ENCODE data around the gene TSNAXIP1. TPM values are rescaled to one million over a fixed set of nuclear protein-coding genes. Genes with fewer than 3 reads are reported as not detected.

Gene TSNAXIP1
- total and polyA plus RNA-seq, 10 of the 15 experiments (the other 5 are each of a cell fraction or from before 2014, with no cell fraction given) = 0.09 to 0.63 (median 0.37) TPM; not detected in 1

GRCh38 chr16:67806428-67807147 lies at the start of gene TSNAXIP1, which contains the start of gene RANBP10 (continued):
- TF ChIP-seq, protein P1, sequence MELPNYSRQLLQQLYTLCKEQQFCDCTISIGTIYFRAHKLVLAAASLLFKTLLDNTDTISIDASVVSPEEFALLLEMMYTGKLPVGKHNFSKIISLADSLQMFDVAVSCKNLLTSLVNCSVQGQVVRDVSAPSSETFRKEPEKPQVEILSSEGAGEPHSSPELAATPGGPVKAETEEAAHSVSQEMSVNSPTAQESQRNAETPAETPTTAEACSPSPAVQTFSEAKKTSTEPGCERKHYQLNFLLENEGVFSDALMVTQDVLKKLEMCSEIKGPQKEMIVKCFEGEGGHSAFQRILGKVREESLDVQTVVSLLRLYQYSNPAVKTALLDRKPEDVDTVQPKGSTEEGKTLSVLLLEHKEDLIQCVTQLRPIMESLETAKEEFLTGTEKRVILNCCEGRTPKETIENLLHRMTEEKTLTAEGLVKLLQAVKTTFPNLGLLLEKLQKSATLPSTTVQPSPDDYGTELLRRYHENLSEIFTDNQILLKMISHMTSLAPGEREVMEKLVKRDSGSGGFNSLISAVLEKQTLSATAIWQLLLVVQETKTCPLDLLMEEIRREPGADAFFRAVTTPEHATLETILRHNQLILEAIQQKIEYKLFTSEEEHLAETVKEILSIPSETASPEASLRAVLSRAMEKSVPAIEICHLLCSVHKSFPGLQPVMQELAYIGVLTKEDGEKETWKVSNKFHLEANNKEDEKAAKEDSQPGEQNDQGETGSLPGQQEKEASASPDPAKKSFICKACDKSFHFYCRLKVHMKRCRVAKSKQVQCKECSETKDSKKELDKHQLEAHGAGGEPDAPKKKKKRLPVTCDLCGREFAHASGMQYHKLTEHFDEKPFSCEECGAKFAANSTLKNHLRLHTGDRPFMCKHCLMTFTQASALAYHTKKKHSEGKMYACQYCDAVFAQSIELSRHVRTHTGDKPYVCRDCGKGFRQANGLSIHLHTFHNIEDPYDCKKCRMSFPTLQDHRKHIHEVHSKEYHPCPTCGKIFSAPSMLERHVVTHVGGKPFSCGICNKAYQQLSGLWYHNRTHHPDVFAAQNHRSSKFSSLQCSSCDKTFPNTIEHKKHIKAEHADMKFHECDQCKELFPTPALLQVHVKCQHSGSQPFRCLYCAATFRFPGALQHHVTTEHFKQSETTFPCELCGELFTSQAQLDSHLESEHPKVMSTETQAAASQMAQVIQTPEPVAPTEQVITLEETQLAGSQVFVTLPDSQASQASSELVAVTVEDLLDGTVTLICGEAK (IDR thresholded peaks at IDR 0.05; ENCODE audit: borderline replicate concordance) = peak; percentile 80; the same call in 1 of the 2 replicates
- TF ChIP-seq, protein P2, sequence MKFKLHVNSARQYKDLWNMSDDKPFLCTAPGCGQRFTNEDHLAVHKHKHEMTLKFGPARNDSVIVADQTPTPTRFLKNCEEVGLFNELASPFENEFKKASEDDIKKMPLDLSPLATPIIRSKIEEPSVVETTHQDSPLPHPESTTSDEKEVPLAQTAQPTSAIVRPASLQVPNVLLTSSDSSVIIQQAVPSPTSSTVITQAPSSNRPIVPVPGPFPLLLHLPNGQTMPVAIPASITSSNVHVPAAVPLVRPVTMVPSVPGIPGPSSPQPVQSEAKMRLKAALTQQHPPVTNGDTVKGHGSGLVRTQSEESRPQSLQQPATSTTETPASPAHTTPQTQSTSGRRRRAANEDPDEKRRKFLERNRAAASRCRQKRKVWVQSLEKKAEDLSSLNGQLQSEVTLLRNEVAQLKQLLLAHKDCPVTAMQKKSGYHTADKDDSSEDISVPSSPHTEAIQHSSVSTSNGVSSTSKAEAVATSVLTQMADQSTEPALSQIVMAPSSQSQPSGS (IDR thresholded peaks at IDR 0.05; ENCODE audit: low read length) = no peak
- TF ChIP-seq BMI1 (IDR thresholded peaks at IDR 0.05; ENCODE audit: borderline replicate concordance) (peak; percentile 97), FOXK2 (IDR thresholded peaks at IDR 0.05) (no peak), PML (IDR thresholded peaks at IDR 0.05; ENCODE audit: low read length) (no peak), RCOR1 (conservative IDR thresholded peaks at IDR 0.05; ENCODE audit: low read depth, low read length) (0 out of 2 replicates have a peak, but pooled peaks have one; percentile 18), BHLHE40 (IDR thresholded peaks at IDR 0.05; ENCODE audit: borderline replicate concordance in 1 of 2, low read depth in 2 of 2, low read length in 1 of 2) (peak; percentile 29 to 65; a peak in 2 of 4 replicates), HDGF (IDR thresholded peaks at IDR 0.05) (0 out of 2 replicates have a peak, but pooled peaks have one; percentile 32), YBX1 (IDR thresholded peaks at IDR 0.05) (no peak), GABPA (IDR thresholded peaks at IDR 0.05; ENCODE audit: low read depth) (peak; percentile 77), SP1 (IDR thresholded peaks at IDR 0.05; ENCODE audit: low read depth, low read length) (peak; percentile 73), IKZF1 (conservative IDR thresholded peaks at IDR 0.05) (peak; percentile 100), ZNF384 (IDR thresholded peaks at IDR 0.05; ENCODE audit: borderline replicate concordance, low read depth, low read length) (0 out of 2 replicates have a peak, but pooled peaks have one; percentile 10), SREBF2 (IDR thresholded peaks at IDR 0.05; ENCODE audit: low read length) (no peak), ZNF274 (IDR thresholded peaks at IDR 0.05; ENCODE audit: insufficient read depth, insufficient read length) (no peak), IRF4 (IDR thresholded peaks at IDR 0.05; ENCODE audit: low read depth, low read length) (no peak; the same call in 1 of the 2 replicates), CREB1 (IDR thresholded peaks at IDR 0.05; ENCODE audit: low read depth) (peak; percentile 85), POU2F2 (IDR thresholded peaks at IDR 0.05; ENCODE audit: borderline replicate concordance, low read depth, low read length) (0 out of 3 replicates have a peak, but pooled peaks have one; percentile 5), SUPT20H (IDR thresholded peaks at IDR 0.05; ENCODE audit: borderline replicate concordance, control insufficient read depth, low read depth, low read length) (no peak), SMAD5 (IDR thresholded peaks at IDR 0.05; ENCODE audit: low read depth) (no peak; the same call in 1 of the 2 replicates), POLR2A (IDR thresholded peaks at IDR 0.05; ENCODE audit: low read depth, low read length) (peak; percentile 92)
- TF ChIP-seq, protein P3, sequence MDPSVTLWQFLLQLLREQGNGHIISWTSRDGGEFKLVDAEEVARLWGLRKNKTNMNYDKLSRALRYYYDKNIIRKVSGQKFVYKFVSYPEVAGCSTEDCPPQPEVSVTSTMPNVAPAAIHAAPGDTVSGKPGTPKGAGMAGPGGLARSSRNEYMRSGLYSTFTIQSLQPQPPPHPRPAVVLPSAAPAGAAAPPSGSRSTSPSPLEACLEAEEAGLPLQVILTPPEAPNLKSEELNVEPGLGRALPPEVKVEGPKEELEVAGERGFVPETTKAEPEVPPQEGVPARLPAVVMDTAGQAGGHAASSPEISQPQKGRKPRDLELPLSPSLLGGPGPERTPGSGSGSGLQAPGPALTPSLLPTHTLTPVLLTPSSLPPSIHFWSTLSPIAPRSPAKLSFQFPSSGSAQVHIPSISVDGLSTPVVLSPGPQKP (IDR thresholded peaks at IDR 0.05; ENCODE audit: low read depth, low read length) = peak; percentile 31; the same call in 1 of the 2 replicates
- TF ChIP-seq, protein P4, sequence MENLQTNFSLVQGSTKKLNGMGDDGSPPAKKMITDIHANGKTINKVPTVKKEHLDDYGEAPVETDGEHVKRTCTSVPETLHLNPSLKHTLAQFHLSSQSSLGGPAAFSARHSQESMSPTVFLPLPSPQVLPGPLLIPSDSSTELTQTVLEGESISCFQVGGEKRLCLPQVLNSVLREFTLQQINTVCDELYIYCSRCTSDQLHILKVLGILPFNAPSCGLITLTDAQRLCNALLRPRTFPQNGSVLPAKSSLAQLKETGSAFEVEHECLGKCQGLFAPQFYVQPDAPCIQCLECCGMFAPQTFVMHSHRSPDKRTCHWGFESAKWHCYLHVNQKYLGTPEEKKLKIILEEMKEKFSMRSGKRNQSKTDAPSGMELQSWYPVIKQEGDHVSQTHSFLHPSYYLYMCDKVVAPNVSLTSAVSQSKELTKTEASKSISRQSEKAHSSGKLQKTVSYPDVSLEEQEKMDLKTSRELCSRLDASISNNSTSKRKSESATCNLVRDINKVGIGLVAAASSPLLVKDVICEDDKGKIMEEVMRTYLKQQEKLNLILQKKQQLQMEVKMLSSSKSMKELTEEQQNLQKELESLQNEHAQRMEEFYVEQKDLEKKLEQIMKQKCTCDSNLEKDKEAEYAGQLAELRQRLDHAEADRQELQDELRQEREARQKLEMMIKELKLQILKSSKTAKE (IDR thresholded peaks at IDR 0.05; ENCODE audit: low read depth, poor library complexity, severe bottlenecking) = no peak
